ENCODE measurements around the gene KIF20A. TPM values are rescaled to one million over a fixed set of nuclear protein-coding genes. Genes with fewer than 3 reads are reported as not detected.

The KIF20A gene
- total RNA-seq, 1 donor from 2014 or later, result 26.8 TPM

DNA sequence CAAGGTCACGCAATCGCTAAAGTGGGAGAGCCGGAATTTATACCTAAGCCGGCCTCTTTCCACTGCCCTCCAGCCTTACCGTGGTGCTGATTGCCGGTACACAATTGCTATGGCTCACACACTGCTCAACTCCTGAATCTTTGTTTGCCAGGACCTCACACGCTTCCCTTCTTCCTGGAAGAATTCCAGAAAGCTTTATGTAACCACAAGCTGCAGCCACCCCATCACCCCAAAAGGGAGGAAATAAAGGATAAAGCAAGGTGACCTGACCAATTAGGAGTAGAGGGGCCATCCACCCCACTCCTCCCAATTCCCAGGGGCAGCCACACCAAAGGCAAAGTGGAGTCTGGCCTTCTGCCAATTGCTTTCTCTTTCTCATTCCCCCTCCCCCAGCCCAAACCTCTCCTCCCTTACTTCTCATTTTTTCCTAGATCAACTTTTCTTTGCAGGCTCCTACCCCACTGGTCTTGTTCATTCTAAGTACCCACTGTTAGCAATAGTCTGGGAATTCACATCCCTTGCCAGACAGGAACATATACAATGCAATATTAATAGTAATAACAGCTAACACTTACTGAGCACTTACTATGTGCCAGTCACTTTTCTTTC, 52.2 kb downstream of the KIF20A start:
- Mint-ChIP-seq H3K36me3 (peaks cover under 1% of the 10 kb centered on the region), H3K27me3 (ENCODE audit: low read depth) (peaks cover 11% of the 10 kb centered on the region), H3K4me3 (no peak overlapping the region), H3K27ac (no peak overlapping the region), H3K9me3 (peaks cover 4% of the 10 kb centered on the region), H3K4me1 (peaks cover 12% of the 10 kb centered on the region)
- DNase-seq (ENCODE audit: low spot score in 2 of 2, unreplicated experiment in 2 of 2), result no peak
- no peak for TF ChIP-seq CTCF (IDR thresholded peaks at IDR 0.05; ENCODE audit: unreplicated experiment)

- no peak for TF ChIP-seq CTCF (IDR thresholded peaks at IDR 0.05; ENCODE audit: unreplicated experiment)
- H3K4me3 Mint-ChIP-seq, result no peak overlapping the region
- H3K4me1 Mint-ChIP-seq, result peaks cover 12% of the 10 kb centered on the region
- H3K9me3 Mint-ChIP-seq, result no peaks in the 10 kb centered on the region
- H3K36me3 Mint-ChIP-seq, result no peaks in the 10 kb centered on the region
- no peak overlapping the region for H3K27ac Mint-ChIP-seq
- no peak for DNase-seq (ENCODE audit: low spot score in 2 of 2, unreplicated experiment in 2 of 2)
- peaks cover 23% of the 10 kb centered on the region for H3K27me3 Mint-ChIP-seq (ENCODE audit: low read depth)
Measured at GRCh38 chr5:138233280-138233679, 54.4 kb downstream of the KIF20A start.

GRCh38 chr5:138234651-138235050, 55.7 kb downstream of the KIF20A start:
- peaks cover 33% of the 10 kb centered on the region for H3K27me3 Mint-ChIP-seq (ENCODE audit: low read depth)
- H3K9me3 Mint-ChIP-seq, result no peaks in the 10 kb centered on the region
- H3K4me1 Mint-ChIP-seq, result peaks cover 12% of the 10 kb centered on the region
- DNase-seq (ENCODE audit: low spot score in 2 of 2, unreplicated experiment in 2 of 2), result no peak
- no peak overlapping the region for H3K27ac Mint-ChIP-seq
- H3K36me3 Mint-ChIP-seq, result no peaks in the 10 kb centered on the region
- no peak overlapping the region for H3K4me3 Mint-ChIP-seq
- TF ChIP-seq CTCF (IDR thresholded peaks at IDR 0.05; ENCODE audit: unreplicated experiment), result no peak

Other genes starting within 250 kb of the KIF20A start
- gene FAM13B, start 146.0 kb upstream of the KIF20A start, total RNA-seq, result 52.5 to 57.9 TPM (median 56.4 TPM) in 3 replicates
- gene WNT8A, start 95.1 kb upstream of the KIF20A start, total RNA-seq, result not detected in 3 replicates
- 2.4 to 3.4 TPM (median 2.7 TPM) in 3 replicates for gene NME5, start 39.7 kb upstream of the KIF20A start, total RNA-seq
- gene BRD8, start 482 bp upstream of the KIF20A start, total RNA-seq, result 88.7 to 89.3 TPM (median 89.0 TPM) in 3 replicates
- gene CDC23, start 34.2 kb downstream of the KIF20A start, total RNA-seq, result 37.6 to 44.1 TPM (median 39.0 TPM) in 3 replicates
- 0.27 to 0.73 TPM (median 0.43 TPM) in 3 replicates for gene GFRA3, start 95.5 kb downstream of the KIF20A start, total RNA-seq
- 6.7 to 6.8 TPM (median 6.7 TPM) in 3 replicates for gene CDC25C, start 152.7 kb downstream of the KIF20A start, total RNA-seq
- 52.1 to 53.6 TPM (median 52.9 TPM) in 3 replicates for gene FAM53C, start 159.2 kb downstream of the KIF20A start, total RNA-seq
- gene KDM3B, start 173.6 kb downstream of the KIF20A start, total RNA-seq, result 94.0 to 96.6 TPM (median 96.1 TPM) in 3 replicates

Data from mesothelial cell of epicardium (in vitro differentiated cells).